IMR-90 (cell line): ENCODE results near the gene PLCL1. TPM values are rescaled to one million over a fixed set of nuclear protein-coding genes. Genes with fewer than 3 reads are reported as not detected.

ENCODE experiments used
- ATAC-seq: fragments of 200-7000 bp; cut with Tn5 transposase; 2 replicates; pipeline ENCODE4 v1.9.1; 2020; ENCODE audit warnings: low read depth, mild to moderate bottlenecking, moderate library complexity
- BruUV-seq: library from RNA; stranded (reverse); fragments of 400-500 nt; replicated peaks from 2 replicates; lab custom pipeline; 2021; lab: Mats Ljungman, UMichigan
- CTCF ChIA-PET: fragments of 300-600 bp; formaldehyde crosslinking; extraction: SDS; loops from one replicate; lab custom pipeline; 2021; ENCODE audit warnings: antibody characterized with exemption; lab: Yijun Ruan, JAX
- POLR2A ChIA-PET: fragments of 300-600 bp; sonication (Branson Sonifier 250); formaldehyde crosslinking; loops from one replicate; lab custom pipeline; 2022; ENCODE audit warnings: antibody characterized with exemption; ENCODE audit not compliant: unreplicated experiment; lab: Charles Lee
- DNase-seq: peaks from one replicate; pipeline ENCODE4 v3.0.0; 2013
- H2AFZ ChIP-seq: replicated peaks from 2 replicates; pipeline ENCODE3; 2013; ENCODE audit warnings: low read length, mild to moderate bottlenecking; ENCODE audit not compliant: poor library complexity
- H2AK5ac ChIP-seq: 2 replicates; pipeline ENCODE4 v1.6.1; 2013; ENCODE audit warnings: low read depth, low read length, inconsistent platforms
- H2AK9ac ChIP-seq: replicated peaks from 2 replicates; pipeline ENCODE3; 2013; ENCODE audit warnings: mild to moderate bottlenecking, low read depth, low read length, moderate library complexity; ENCODE audit not compliant: poor library complexity
- H2BK120ac ChIP-seq: 2 replicates; pipeline ENCODE4 v1.6.1; 2013; ENCODE audit warnings: low read depth, low read length, inconsistent platforms
- H2BK15ac ChIP-seq: 3 replicates; pipeline ENCODE4 v1.6.1; 2013; ENCODE audit warnings: low read depth, low read length, inconsistent platforms
- H2BK20ac ChIP-seq: 2 replicates; pipeline ENCODE4 v1.6.1; 2013; ENCODE audit warnings: low read depth, mild to moderate bottlenecking, inconsistent platforms, low read length, moderate library complexity
- H2BK5ac ChIP-seq: 2 replicates; pipeline ENCODE4 v1.6.1; 2013; ENCODE audit warnings: mild to moderate bottlenecking, low read depth, low read length, inconsistent platforms; ENCODE audit not compliant: poor library complexity, severe bottlenecking
- H3K14ac ChIP-seq: replicated peaks from 2 replicates; pipeline ENCODE4 v1.6.1; 2013; ENCODE audit warnings: low read depth, low read length, inconsistent platforms
- H3K18ac ChIP-seq: 2 replicates; pipeline ENCODE4 v1.6.1; 2013; ENCODE audit warnings: low read depth, low read length, control low read depth
- H3K23ac ChIP-seq: 2 replicates; pipeline ENCODE4 v1.6.1; 2013; ENCODE audit warnings: low read depth, low read length, inconsistent platforms
- H3K27ac ChIP-seq: 2 replicates; pipeline ENCODE4 v1.5.1; 2013; ENCODE audit warnings: mild to moderate bottlenecking, control low read depth, low read length; ENCODE audit not compliant: insufficient read depth
- H3K27me3 ChIP-seq: 2 replicates; pipeline ENCODE4 v1.6.1; 2013; ENCODE audit warnings: low read length; ENCODE audit not compliant: control insufficient read depth, insufficient read depth
- H3K36me3 ChIP-seq: 2 replicates; pipeline ENCODE4 v1.6.1; 2013; ENCODE audit warnings: low read length, mixed read lengths; ENCODE audit not compliant: control insufficient read depth, insufficient read depth
- H3K4ac ChIP-seq: 2 replicates; pipeline ENCODE4 v1.6.1; 2013; ENCODE audit warnings: low read depth, low read length, inconsistent platforms
- H3K4me1 ChIP-seq: 2 replicates; pipeline ENCODE4 v1.6.1; 2013; ENCODE audit warnings: low read length, mixed read lengths; ENCODE audit not compliant: control insufficient read depth, insufficient read depth
- H3K4me2 ChIP-seq: 2 replicates; pipeline ENCODE4 v1.6.1; 2013; ENCODE audit warnings: low read depth, mild to moderate bottlenecking, control low read depth, low read length, moderate library complexity
- H3K4me3 ChIP-seq: 2 replicates; pipeline ENCODE4 v1.5.1; 2013; ENCODE audit warnings: low read depth, mild to moderate bottlenecking, control low read depth, low read length, moderate library complexity; ENCODE audit not compliant: insufficient read depth
- H3K56ac ChIP-seq: 2 replicates; pipeline ENCODE4 v1.6.1; 2013; ENCODE audit warnings: low read length, inconsistent platforms; ENCODE audit not compliant: insufficient read depth; ENCODE audit errors: extremely low read depth
- H3K79me1 ChIP-seq, 2 experiments: 2 replicates each; pipeline ENCODE4 v1.6.1; 2013; ENCODE audit warnings: low read length in 2 of 2, inconsistent platforms in 1 of 2, low read depth in 1 of 2
- H3K9ac ChIP-seq: 2 replicates; pipeline ENCODE4 v1.6.1; 2013; ENCODE audit warnings: low read depth, low read length, control low read depth
- H3K9me1 ChIP-seq: 2 replicates; pipeline ENCODE4 v1.6.1; 2013; ENCODE audit warnings: low read length, inconsistent platforms; ENCODE audit not compliant: insufficient read depth
- H3K9me3 ChIP-seq: 2 replicates; pipeline ENCODE4 v1.6.1; 2013; ENCODE audit warnings: low read length; ENCODE audit not compliant: control insufficient read depth, insufficient read depth
- H4K20me1 ChIP-seq: 2 replicates; pipeline ENCODE4 v1.6.1; 2013; ENCODE audit warnings: low read length, inconsistent platforms; ENCODE audit not compliant: insufficient read depth
- H4K5ac ChIP-seq: 2 replicates; pipeline ENCODE4 v1.6.1; 2013; ENCODE audit warnings: mild to moderate bottlenecking, low read depth, low read length, control low read depth
- H4K8ac ChIP-seq, 2 experiments: 2 replicates each; pipeline ENCODE4 v1.6.1; 2013; ENCODE audit warnings: low read depth in 2 of 2, low read length in 2 of 2, control low read depth in 1 of 2, inconsistent platforms in 1 of 2
- H4K91ac ChIP-seq: 2 replicates; pipeline ENCODE4 v1.6.1; 2013; ENCODE audit warnings: low read depth, low read length, inconsistent platforms; ENCODE audit not compliant: insufficient read depth
- MAFK ChIP-seq: IDR thresholded peaks from 2 replicates; pipeline ENCODE4 v1.6.1; 2012; ENCODE audit warnings: low read depth, low read length, improper control_type of control experiment
- MAZ ChIP-seq: IDR thresholded peaks from 2 replicates; pipeline ENCODE4 v1.6.1; 2012; ENCODE audit warnings: low read depth, mild to moderate bottlenecking, low read length, improper control_type of control experiment, moderate library complexity, borderline replicate concordance
- RCOR1 ChIP-seq: IDR thresholded peaks from 2 replicates; pipeline ENCODE4 v1.6.1; 2012; ENCODE audit warnings: mild to moderate bottlenecking, low read length, improper control_type of control experiment; ENCODE audit not compliant: insufficient replicate concordance
- WGBS, 2 experiments: methylation state at CpG; one replicate each; pipeline versions ENCODE4 v1.1.5 to v1.1.7; 2013; ENCODE audit warnings: missing lambda C conversion rate in 2 of 2; ENCODE audit not compliant: insufficient read length in 1 of 2; ENCODE audit errors: extremely low coverage in 2 of 2; 5-methylcytosine and 5-hydroxymethylcytosine counted together
- dilution Hi-C: fragments of 300-500 bp; cut with HindIII; formaldehyde crosslinking; loops from one replicate; pipeline ENCODE4 v1.14.3; 2018; ENCODE audit warnings: low sequenced_read_pairs; ENCODE audit not compliant: unreplicated experiment
- in situ Hi-C: fragments of 300-500 bp; cut with MboI; formaldehyde crosslinking; loops from 3 replicates; pipeline ENCODE4 v1.14.3; 2019; ENCODE audit warnings: low sequenced_read_pairs, inconsistent platforms, mixed read lengths
- intact Hi-C: fragments of 100-400 bp; cut with micrococcal nuclease; formaldehyde crosslinking; loops from 2 replicates; pipeline ENCODE4 v1.10.0; 2022
- polyA plus RNA-seq, 3 experiments: library from polyadenylated mRNA; depleted of rRNA; stranded (reverse); fragments of >200 nt; gene quantifications; 2 replicates each; pipeline ENCODE4 v1.2.3, GENCODE V29; 2012; ENCODE audit warnings: low replicate concordance in 1 of 3
- total RNA-seq: library from RNA; depleted of rRNA; stranded (reverse); fragments of >200 nt; gene quantifications from 2 replicates; pipeline ENCODE4 v1.2.3, GENCODE V29; 2012

The PLCL1 gene
- total and polyA plus RNA-seq, 2 of the 4 experiments (the other 2 are of a cell fraction), result 0.14 to 0.18 TPM

GRCh38 chr2:198164843-198165242 lies 360.4 kb downstream of the PLCL1 start:
- H3K36me3 ChIP-seq, result no peaks in the 10 kb centered on the region
- H4K91ac ChIP-seq, result no peak overlapping the region
- H3K18ac ChIP-seq, result no peak overlapping the region
- no peak overlapping the region for H3K14ac ChIP-seq
- H2BK5ac ChIP-seq, result no peak overlapping the region
- ATAC-seq (no peak), DNase-seq (no peak)
- TF ChIP-seq MAFK, result no peak
- no peak for TF ChIP-seq MAZ
- no peak for TF ChIP-seq RCOR1
- no peak overlapping the region for H2BK20ac ChIP-seq
- H4K8ac ChIP-seq, result no peak overlapping the region
- no peaks in the 10 kb centered on the region for H3K27me3 ChIP-seq
- dilution Hi-C loops (no loop called here), intact Hi-C loops (no loop called here), in situ Hi-C loops (no loop called here)
- H2AK9ac ChIP-seq, result no peak overlapping the region
- H3K23ac ChIP-seq, result no peak overlapping the region
- POLR2A ChIA-PET, result no interaction called here
- H3K9me3 ChIP-seq, result no peaks in the 10 kb centered on the region
- no peak overlapping the region for H3K56ac ChIP-seq
- BruUV-seq, result no TSS peak
- no peaks in the 10 kb centered on the region for H3K79me1 ChIP-seq
- H2AFZ ChIP-seq, result no peak overlapping the region
- no peak overlapping the region for H3K4me2 ChIP-seq
- H3K4ac ChIP-seq, result no peak overlapping the region
- H3K27ac ChIP-seq, result no peak overlapping the region
- H4K20me1 ChIP-seq, result no peaks in the 10 kb centered on the region
- CTCF ChIA-PET, result no interaction called here
- WGBS, 2 experiments, result no CpG with 5 or more reads among the region's 6 CpGs
- no peak overlapping the region for H3K4me3 ChIP-seq
- H3K4me1 ChIP-seq, result no peaks in the 10 kb centered on the region
- H4K5ac ChIP-seq, result no peak overlapping the region
- no peak overlapping the region for H3K9ac ChIP-seq
- no peaks in the 10 kb centered on the region for H3K9me1 ChIP-seq
- no peak overlapping the region for H2BK15ac ChIP-seq
- no peak overlapping the region for H2BK120ac ChIP-seq
- H2AK5ac ChIP-seq, result no peak overlapping the region
